ENCODE results near the gene BTBD1.

GRCh38 chr15:83098079-83098478 lies 31.0 kb upstream of the BTBD1 start:
- TF ChIP-seq POLR2AphosphoS5 (IDR thresholded peaks at IDR 0.05) (no peak), CTCF (IDR thresholded peaks at IDR 0.05) (no peak), POLR2A (IDR thresholded peaks at IDR 0.05) (no peak)

Measured in upper lobe of left lung (tissue), 4 donors.